GM10847 (cell line): ENCODE measurements around the gene LMF1.

ENCODE experiments used
- POLR2A ChIP-seq: IDR thresholded peaks from 2 replicates; pipeline ENCODE4 v1.6.1; 2011; ENCODE audit not compliant: insufficient read length; ENCODE audit errors: extremely low read depth

LMF1 gene

DNA sequence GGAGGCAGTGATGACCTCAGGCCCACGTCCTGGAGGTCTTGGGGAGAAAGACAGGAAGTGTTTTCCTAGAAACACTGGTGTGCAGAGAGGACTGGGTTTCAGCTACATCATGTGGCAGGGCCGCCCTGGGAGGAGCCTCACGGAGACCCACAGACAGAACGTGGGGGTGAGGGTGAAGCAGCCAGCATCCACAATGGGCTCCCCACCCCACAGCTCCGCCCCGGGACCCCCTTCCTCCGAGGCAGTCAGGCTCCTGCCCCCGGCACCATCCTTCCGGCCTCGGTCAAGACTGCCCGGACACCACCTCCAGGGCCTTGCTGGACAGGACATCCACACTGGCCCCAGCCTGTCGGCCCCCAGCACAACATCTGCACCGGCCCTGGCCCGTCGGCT lies 51.1 kb downstream of the LMF1 start:
- no peak for TF ChIP-seq POLR2A

DNA sequence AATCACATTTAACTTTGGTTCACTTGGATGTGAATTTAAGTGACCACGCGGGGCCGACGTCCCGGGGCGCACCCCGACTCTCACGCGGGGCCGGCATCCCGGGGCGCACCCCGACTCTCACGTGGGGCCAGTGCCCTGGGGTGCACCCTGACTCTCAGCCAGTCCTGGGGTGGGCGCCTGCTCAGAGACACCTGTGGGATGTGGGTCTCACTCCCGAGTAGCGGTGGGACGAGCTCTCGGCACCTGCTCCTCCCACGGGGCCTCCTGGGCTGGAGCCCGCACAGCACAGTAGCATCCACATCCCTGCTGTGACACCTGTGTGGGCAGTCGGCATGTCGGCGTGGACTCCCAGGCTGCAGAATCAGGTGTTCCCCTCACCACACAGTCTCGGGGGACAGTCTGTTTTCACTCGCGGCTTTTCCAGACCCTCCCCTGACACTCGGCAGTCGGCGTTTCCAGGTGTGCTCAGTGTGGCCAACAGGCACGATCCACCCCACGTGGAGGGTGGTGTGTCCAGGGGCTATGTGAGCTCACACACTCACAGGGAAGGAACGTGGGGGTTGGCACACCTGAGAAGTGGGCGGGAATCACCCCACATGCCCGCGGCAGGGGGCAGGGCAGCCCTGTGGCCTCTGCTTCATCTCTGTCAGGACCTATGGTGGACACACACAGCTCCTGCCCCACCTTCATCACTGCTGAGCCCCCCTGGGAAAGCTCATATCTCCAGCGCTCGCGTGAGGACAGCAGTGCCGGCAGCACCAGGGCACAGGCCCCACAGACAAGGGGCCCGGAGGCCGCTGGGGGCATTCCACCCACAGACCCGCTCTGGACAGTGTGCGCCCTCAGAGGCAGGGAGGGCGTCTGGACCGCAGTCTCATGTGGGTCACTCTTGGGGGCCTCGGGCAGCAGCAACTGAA lies 51.8 kb downstream of the LMF1 start:
- TF ChIP-seq POLR2A, result no peak

DNA sequence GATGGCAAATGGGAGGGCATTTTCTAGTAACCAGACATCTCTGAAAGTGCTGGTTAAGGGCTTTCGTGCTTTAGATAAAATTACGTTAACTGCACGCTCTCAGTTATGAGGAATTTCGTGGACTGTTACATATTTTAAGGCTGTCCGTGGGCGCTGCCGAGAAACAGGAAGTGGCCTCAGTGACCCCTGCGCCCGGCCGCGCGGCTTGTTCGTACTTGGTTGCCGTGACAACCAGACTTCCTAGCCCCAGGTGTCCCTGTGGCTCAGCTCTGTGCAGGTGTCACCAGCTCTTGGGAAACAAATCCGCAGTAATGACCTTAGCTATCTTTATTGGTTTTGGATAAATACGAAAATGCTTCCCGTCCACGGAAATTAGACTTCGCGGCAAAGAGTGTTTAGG lies 52.7 kb downstream of the LMF1 start:
- no peak for TF ChIP-seq POLR2A

DNA sequence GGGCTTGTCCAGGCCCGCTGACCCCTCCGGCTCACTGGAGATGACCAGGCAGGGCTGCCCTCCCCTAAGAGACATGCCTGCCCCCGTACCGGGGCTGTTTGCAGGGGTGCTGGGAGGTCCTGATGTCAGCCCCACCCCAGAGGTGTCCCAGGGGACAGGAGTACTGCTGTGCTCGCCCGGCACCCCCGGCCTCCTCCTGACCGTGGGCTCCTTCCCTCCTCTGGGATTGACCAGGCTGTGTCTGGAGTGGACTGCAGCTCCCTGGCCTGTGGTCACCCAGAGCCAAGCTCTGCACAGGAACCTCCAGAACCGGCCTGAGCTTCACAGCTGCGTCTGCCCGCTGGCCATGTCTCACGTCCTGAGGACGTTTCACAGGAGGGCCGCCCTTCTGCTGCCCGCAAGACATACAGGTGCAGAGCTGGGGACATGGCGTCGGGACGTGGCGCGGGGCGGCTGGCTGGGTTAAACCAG lies 53.2 kb downstream of the LMF1 start:
- TF ChIP-seq POLR2A, result no peak

DNA sequence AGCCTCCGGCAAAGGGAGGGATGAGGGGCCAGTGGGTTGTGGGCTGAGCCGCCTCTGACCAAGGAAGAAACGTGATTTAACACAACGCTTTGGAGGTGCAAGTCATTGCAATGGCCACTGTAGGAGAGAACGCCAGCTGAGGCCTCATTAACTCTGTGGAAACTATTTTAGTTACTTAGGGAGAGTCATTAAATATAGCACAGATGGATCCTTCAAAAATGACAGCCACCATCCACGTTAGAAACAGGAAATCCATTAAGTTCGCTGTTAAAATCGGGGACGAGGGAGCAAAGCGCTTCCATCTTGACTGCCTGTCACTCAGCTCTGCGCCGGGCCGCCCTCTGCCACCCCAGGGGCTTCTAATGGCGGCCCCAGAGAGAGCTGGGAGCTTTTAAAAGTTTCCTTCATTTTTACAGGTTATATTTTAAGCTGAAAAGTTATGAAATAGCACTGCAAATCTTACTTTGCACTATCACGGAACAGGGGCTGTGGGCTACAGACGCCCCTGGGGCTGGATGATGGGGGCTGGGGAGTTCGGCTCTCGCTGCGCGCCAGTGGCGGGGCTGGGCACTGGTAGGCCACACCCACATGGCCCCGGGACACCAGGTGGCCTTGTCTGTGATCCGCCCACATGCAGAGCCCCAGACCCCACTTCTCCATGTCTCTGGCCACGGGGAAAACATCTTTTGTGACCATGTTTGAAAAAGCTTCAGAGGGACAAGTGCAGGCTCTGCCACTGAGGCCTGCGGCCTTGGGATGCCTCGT lies 54.6 kb downstream of the LMF1 start:
- no peak for TF ChIP-seq POLR2A

DNA sequence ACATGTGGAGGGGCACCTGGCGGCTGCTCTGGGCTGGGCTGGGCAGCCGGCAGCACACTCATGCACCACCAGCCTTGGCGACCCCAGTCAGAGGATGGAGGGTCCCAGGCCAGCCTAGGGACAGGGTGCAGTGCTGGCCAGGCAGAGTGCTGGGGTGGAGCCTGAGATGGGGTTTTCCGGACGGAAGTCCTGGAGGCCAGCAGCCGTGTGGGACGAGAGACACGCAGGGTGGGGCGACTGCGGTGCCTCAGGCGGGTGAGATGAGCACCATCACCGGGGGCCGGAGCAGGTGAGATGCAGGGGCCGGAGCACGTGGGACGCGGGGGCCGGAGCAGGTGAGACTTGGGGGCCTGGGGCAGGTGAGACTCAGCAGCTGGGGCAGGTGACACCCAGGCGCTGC lies 55.2 kb downstream of the LMF1 start:
- no peak for TF ChIP-seq POLR2A

DNA sequence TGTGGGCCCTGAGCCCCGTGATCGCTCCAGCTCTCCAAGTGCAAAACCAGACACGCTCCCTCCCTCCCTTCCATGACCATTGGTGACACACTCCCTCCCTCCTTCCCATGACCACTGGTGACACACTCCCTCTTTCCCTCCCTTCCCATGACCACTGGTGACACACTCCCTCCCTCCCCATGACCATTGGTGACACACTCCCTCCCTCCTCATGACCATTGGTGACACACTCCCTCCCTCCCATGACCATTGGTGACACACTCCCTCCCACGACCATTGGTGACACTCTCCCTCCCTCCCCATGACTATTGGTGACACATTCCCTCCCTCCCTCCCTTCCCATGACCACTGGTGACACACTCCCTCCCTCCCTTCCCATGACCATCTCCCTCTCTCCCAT lies 56.3 kb downstream of the LMF1 start:
- no peak for TF ChIP-seq POLR2A

DNA sequence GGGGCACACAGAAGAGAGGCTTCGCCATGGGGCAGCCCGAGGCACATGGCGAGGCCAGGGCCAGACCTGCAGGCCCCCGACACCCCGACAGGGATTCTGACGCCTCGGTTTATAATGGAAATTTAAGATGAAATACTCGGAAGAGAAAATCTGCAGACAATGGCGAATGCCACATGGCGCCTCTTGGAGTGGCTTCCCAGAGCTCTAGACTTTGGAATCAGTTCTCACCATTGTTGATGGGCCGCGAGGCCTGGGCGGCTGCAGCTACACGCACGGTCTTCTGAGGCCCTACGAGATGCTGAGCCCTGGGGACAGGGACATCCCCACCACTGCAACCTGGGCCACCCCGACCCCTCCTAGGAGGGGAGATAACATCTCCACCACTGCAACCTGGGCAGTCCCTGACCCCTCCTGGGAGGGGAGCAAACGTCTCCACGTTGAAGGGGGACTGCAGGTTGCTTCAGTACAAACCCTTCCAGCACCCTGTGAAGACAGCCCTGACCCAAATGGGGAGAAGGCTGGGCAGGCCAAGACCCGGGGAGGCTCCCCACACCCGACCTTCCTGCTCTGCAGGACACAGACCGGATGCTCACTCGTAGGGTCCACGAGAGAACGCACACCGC lies 56.9 kb downstream of the LMF1 start:
- no peak for TF ChIP-seq POLR2A

DNA sequence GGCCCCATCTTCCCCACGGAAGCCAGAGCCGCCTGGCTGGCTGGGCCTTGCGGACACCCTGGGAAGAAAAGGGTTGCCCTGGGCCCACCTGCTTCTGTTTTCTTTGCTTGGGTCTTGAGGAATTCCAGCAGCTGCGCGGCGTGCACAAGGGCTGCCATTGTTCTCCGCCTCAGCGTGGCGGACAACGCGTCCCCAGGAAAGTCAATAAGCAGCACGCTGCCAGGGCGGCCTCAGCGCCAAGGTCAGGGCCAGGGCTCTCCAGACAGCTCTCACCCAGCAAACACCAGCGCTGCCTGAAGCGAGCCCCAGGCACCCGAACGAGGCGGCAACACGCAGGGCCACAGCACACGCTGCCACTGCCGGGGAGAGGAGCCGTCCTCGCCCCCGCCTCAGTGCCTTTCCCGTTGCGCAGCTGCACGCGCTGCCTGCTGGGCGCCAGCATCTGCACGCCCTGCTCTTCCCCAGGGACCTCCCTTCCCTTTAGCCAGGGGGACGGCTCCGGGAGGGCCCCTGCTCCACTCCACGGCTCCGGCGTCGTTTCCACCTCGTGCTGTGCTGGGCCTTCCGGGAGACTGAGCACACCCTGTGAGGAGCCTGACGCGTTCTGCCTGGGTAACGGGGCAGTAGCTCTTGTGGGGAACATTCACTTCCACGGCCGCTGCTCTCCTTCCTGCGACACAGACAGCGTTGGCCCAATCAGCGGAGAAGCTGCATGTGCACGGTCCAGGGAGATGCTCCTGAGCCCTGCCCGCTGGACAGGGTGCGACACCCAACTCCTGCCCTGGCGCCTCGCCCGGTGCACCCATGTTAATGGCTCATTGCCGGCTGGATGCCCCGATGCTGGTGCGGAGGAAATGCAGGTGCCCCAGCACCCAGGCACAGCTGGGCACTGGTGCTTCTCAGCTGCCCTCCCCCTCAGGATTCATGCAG lies 57.8 kb downstream of the LMF1 start:
- no peak for TF ChIP-seq POLR2A

DNA sequence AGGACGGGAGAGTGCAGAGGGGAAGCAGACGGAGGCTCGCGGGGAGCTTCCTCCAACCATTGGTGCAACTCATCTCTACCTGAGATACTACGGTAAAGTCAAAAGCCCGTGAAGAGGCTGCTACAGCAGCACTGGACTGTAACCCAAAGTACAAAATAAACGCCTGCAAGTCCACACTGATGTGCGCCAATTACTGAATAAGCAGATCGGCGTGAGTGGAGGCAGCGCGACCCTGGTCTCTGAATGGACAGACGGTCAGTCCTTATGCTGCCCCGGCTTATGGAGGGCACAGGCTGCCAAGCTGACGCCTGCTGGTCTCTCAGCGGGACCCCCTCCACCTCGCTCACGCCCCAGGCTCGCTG lies 58.5 kb downstream of the LMF1 start:
- no peak for TF ChIP-seq POLR2A

DNA sequence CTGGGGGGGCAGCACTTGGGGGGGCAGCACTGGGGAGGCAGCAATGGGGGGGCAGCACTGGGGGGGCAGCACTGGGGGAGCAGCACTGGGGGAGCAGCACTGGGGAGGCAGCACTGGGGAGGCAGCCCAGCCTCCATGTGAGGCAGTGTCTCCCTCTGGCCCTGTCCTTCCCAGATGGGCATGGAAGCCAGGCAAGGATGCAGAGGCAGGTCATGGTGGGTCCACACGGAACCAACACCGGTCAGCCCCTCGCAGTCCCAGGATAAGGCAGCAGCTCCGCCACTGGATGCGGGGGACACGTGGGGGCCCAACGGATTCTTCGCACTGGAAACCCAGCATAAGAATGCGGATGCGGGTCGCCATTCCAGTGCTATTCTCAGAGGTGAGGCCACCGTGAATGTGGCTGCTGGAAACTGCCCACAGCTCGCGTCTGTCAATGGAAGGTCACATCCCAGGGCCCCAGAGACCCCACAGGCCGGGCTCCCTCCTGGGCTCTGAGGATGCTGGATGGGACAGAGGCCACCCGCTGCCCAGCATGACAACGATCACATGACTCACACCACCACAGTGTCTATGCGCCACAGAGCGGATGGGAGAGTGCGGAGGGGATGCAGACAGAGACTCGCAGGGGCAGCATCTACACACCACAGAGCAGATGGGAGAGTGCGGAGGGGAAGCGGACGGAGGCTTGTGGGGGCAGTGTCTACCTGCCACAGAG lies 59.0 kb downstream of the LMF1 start:
- TF ChIP-seq POLR2A, result no peak

DNA sequence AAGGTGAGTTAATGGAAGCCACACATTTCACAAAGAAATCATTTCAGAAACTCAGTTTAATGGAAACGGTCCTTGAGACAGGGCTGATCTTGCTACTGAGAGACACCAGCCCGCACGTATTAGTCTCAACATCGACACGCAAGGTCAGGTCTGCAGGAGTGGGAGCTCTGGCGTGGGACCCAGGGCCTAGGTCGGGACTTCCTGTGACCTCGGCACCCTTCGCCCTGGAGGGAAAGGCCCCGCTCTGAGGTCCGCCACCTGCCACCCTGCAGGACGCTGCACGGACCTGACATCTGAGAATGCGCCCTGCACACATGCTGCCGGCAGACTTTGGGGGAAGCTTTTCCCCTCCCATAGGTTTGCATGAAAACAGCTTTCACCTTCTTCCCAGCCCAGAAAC lies 59.7 kb downstream of the LMF1 start:
- TF ChIP-seq POLR2A, result no peak

DNA sequence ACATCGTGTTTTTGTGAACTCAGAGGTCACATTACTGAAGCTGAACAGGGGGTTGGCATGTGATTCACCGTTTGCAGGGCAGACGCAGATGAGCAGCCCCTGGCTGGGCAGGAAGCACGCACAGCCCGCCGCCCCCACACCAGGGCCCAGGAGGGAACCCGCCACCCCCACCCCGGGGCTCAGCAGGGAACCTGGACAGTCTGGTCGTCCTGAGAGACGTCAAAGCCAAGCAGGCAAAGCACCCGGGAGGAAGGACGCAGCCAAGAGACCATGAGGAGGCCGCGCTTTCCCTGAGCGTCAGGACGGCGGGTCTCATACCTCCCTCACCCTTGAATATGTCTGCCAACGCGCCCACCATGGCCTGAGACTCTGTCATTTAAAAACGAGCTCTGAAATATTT lies 60.6 kb downstream of the LMF1 start:
- TF ChIP-seq POLR2A, result no peak
